SKM-1 treated with dmso at 0.1 percent for 144 hours (cell line): Measurements from ENCODE around the gene SUMF2.
"Not testable (repeated sequence)": the region's sequence is repeated elsewhere in the genome, so short reads cannot be mapped to it uniquely, and the experiment has no call there.

Source experiments
- DNase-seq: peaks from one replicate; lab custom pipeline; 2025; ENCODE audit not compliant: unreplicated experiment; lab: John Stamatoyannopoulos, UW

The SUMF2 gene

DNA sequence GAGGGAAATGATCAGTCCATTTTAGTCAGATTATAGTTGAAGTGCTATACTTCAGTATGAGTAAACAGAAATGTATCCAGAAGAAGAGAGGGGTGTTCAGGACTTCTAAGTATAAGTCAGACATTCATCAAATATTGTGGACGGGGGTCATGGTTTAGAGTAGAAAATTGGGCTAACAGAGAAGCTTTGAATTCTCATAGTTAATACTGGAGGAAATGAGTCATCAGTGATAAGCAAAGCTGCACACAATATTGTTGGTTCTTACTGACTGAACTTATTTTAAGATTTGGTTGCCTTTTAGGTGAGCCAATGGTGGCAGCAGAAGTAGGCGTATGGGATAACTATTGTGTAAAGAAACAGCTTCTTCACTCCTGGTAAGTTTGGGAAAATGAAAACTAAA, 1.7 kb upstream of the SUMF2 start:
- no peak for DNase-seq

DNA sequence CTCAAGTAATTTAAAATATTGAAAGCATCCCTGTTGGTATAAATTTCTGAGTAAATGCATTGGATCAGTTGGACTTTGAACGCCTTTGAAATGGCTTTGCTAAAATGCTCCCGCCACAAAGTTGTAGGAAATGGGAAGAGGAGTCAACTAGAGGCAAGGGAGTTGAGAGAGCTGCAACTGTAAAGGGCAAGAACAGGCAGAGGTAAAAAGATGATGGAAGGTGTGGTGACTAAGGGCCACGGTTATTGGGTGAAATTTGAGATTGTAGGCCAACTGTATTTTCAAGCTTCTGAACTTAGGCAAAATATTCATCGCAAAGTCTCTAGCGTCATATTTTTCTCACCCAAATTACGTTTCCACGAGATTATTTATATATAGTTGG, 595 bp upstream of the SUMF2 start:
- no peak for DNase-seq

DNA sequence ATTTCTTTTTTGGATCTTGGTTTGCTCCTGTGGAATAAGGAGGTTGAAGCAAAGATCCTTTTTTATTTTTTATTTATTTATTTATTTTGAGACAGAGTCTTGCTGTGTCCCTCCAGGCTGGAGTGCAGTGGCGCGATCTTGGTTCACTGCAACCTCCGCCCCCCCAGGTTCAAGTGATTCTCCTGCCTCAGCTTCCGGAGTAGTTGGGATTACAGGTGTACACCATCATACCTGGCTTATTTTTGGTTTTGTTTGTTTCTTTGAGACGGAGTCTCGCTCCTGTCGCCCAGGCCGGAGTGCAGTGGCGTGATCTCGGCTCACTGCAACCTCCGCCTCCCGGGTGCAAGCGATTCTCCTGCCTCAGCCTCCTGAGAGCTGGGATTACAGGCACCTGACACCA, 2.3 kb downstream of the SUMF2 start:
- DNase-seq = not testable (repeated sequence)

DNA sequence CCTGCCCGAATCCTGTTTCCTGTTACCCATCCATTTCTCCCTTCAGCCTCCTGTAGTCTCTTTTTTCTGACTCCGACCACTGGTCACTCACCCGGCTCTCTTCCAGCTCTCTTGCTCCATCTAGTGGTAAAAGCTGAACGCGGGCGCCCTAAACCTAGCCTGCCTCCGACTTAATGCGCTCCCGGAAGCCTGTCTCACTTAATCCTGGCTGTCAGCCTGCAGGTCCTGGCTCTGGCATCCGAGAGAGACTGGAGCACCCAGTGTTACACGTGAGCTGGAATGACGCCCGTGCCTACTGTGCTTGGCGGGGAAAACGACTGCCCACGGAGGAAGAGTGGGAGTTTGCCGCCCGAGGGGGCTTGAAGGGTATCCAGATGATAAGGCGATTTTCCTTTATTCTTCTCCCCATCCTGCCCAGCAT, 10.3 kb downstream of the SUMF2 start:
- peak; percentile 68 for DNase-seq

DNA sequence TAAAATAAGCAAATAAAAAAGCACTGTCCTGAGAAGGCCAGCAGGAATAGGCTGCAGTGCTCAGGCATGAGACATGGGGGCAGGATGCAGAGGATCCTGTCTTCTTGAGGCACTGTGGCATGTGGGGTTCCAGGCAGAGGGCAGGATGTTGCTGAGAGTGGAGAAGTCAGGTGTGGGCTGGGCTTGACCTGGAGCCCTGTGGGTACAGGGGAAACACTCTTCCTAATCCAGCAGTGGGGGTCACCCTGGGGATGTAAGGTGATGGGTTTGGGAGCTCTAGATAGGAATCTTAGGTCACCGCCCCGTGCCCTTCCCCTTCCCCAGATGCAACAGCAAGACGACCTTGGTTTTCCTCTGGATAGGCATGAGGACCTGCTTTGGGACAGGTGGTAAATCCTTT, 13.6 kb downstream of the SUMF2 start:
- no peak for DNase-seq

DNA sequence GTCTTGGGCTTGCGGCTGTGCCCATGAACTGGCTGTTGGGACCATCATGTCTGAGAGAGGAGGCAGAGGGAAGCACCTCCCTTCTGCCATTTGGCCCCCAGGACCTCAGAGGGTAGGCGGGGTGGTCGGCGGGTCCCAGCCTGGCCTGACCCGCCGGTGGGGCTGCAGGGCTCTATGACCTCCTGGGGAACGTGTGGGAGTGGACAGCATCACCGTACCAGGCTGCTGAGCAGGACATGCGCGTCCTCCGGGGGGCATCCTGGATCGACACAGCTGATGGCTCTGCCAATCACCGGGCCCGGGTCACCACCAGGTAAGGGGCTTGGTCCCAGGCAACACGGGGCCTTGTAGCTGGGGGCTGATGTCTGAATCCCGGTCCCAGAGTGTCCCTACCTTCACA, 14.1 kb downstream of the SUMF2 start:
- DNase-seq = no peak

DNA sequence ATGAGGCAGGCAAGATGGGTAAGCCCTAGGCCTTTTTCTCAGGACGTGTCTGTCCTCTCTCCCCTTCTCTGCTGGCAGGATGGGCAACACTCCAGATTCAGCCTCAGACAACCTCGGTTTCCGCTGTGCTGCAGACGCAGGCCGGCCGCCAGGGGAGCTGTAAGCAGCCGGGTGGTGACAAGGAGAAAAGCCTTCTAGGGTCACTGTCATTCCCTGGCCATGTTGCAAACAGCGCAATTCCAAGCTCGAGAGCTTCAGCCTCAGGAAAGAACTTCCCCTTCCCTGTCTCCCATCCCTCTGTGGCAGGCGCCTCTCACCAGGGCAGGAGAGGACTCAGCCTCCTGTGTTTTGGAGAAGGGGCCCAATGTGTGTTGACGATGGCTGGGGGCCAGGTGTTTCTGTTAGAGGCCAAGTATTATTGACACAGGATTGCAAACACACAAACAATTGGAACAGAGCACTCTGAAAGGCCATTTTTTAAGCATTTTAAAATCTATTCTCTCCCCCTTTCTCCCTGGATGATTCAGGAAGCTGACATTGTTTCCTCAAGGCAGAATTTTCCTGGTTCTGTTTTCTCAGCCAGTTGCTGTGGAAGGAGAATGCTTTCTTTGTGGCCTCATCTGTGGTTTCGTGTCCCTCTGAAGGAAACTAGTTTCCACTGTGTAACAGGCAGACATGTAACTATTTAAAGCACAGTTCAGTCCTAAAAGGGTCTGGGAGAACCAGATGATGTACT, 15.5 kb downstream of the SUMF2 start:
- DNase-seq = no peak

DNA sequence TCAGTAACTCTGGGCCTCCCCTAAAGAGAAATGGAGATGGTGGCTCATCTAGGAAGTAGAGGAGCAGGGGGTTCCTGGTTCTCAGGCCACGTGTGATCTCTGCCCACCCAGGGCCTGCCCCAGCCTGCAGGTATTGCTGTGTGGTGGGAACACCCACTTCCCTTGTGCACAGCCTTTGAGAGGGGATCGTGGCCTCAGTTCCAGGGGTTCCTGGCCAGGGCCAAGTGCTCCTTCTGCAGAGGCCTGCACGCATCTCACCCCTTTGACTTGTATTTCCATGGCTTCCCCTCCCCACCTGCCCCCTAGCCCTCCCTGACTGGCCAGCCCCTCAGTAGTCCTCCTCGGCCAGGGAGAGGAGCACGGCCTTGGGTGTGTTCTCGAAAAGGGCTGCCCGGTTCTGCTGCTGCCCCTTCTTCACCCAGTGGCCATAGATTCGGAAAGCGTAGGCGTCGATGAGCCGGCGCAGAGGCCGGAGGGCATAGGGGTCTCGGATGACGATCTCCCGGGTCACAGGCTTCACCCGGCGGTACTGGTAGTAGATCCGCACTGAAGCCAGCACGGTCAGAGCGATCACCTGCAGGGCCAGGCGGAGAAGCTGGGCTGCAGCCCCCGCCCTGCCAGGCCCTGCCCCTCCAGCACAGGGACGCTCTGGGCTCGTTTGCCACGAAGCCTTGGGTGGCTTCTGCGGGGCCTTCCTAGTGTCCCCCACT, 16.8 kb downstream of the SUMF2 start:
- not testable (repeated sequence) for DNase-seq

DNA sequence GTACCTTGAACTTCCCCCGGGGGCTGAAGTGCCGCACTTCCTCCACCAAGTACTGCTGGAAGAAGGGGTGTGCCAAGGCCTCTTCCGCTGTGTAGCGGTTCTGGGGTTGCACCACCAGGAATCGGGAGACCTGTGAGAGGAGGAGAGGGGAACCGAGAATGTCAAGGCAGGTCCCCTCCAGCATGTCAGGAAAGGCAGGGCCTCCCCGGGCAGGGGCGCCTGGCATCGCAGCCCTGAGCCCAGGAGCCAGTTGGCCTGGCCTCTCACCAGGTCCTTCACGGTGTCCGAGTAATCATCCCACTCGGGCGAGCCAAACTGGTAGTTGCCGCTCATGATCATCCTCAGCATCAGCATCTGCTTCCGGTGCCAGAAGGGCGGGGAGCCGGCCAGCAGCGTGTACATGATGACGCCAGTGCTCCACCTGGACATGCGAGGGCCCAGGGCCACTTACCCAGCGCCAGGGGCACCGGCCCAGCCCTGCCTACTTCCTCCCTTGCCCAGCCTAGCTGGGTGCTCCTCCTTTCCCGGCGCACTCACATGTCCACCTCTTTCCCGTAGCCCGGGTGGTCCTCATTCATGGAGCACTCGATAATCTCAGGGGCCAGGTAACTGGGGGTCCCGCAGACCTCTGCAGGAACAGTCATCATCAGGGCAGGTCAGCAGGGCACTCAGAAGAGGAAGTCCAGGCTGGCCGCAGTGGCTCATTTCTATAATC, 17.7 kb downstream of the SUMF2 start:
- DNase-seq = no peak

DNA sequence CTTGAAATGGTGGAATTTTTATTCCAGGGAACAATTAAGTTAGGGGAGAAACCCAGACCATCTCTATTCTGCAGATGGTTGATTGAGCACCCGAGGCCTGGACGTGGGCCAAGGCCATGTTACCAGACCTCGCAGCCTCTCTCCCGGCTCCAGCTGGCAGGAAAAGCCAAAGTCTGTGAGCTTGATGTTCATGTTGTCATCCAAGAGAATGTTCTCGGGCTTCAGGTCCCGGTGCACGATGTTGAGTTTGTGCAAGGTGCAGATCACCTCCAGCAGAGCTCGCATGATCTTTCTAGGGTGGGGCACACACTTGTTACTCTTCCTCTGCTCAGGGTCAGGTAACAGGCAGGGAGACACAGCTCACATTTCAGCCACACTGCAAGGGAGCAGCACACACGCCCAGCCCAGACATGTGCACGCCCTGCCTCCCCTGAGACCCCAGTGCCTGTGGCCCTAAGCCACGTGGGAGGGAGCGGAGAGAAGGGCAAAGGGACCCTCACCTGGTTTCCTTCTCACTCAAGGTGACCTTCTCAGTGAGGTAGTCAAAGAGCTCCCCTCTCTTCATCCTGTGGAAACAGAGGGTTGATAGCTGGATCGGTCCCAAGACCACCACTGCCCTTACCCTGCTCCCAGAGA, 19.2 kb downstream of the SUMF2 start:
- no peak for DNase-seq

DNA sequence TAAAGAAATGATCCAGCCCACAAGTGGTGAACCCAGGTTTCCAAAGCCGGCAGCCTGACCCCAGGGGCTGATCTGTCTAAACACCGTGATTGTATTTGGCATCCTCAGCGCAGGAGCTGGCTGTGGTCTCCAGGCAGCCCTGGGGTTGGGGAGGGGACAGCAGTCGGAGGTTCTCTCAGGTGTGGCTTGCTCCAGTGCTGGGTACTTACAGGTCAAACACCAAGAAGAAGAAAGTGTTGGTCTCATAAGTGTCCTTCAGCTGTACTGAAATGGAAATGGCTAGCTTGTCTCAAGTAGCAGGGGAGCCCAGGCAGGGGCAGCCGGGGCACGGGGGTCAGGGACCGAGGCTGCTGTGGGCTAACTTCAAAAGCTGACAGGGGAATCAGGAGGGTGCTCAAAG, 22.7 kb downstream of the SUMF2 start:
- DNase-seq = no peak

DNA sequence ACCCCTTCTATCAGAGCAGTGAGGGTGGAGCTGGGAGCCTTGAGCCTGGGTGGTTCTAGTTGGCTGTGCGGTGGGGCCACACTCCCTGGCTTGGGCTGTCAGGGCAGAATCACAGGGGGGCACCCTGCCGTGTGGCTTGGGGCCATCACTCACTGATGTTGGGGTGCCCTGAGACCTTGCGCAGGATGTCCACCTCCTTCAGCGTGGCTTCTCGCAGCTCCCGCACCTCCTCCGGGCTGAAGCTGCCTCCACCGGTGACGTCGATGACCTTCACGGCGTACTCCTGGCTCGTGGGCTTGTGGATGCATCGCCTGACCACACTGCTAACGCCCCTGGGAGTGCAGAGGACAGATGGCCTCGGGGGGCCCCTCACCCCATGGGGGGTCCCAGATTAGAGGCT, 23.4 kb downstream of the SUMF2 start:
- no peak for DNase-seq

DNA sequence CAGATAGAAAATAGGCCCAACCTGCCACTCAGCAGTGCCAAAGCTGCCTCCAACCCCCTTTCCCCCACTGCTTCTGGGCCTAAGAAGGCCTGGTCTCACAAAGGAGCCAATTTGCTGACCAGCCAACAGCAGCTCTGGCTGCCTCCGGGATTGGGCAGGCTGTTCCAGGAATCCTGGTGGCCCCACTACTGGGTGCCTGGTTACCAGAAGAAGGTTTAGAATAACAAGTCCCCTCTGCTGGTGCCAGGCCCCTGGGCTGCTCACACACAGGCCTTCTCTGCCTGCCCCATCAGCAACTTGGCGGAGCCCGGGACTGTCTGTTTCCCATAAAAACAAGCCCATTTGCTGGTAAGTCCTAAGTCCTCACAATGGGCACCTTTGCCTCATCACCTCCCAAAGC, 27.5 kb downstream of the SUMF2 start:
- DNase-seq = no peak

DNA sequence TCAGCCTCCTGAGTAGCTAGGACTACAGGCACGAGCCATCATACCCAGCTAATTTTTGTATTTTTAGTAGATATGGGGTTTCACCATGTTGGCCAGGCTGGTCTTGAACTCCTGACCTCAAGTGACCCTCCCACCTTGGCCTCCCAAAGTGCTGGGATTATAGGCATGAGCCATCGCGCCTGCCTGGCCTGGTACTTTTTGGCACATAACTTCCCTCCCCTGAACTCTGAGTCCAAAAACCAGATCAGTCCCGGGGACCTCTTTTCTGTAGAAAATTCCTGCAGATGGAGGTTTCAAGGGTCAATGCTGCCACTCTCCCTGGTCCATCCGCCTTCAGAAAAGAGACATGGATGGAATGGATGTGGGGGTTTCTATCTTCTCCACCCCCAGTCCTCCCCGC, 28.3 kb downstream of the SUMF2 start:
- not testable (repeated sequence) for DNase-seq

DNA sequence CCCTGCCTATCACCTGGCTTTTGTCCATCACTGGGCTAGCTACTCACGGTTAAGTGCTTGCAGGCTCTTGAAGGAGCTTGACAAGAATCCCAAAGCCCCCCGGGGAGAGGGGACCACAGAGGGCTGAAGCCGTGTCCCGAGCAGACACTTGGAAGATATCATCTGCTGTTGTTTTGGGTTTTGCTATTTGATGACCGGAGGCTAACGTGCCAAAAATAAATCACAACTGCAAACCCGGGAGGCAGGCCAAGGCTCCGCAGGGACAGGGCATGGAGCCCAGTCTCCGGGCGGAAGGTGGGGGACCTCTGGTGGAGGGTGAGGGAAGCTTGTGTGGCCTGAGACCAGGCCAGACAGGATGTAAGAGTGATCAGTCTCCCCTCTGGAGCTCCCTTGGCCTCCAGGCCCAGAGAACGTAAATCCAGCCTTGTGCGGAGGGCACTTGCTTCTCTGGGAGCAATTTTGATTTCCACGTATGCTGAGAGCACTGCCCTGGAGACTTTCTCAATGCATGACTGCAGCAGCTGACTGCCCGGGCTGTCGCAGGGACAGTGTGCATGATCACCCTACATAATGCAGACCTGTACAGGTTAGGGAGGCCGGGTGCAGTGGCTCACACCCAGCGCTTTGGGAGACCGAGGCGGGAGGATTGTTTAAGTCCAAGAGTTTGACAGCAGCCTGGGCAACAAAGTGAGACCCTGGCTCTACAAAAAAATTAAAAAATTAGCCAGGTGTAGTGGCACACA, 28.9 kb downstream of the SUMF2 start, which contains the start of gene PHKG1:
Gene PHKG1 (minus strand): TSS at position 164 of the 743 bp plus-strand sequence. CDS start 4,011 bp downstream, outside the sequence.
- DNase-seq = no peak

DNA sequence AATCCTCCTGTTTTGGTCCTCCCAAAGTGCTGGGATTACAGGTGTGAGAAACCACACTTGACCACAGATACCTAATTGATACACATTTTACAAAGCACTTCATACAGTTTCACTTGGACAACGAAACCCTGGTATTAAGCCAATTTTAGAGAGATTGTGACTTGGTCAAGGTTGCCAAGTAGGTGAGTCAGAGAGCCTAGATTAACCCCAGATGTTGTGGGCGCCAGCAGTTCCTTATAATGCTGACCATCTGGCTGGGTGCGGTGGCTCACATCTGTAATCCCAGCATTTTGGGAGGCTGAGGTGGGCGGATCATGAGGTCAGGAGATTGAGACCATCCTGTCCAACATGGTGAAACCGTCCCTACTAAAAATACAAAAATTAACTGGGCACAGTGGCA, 33.6 kb downstream of the SUMF2 start:
- DNase-seq = no peak

DNA sequence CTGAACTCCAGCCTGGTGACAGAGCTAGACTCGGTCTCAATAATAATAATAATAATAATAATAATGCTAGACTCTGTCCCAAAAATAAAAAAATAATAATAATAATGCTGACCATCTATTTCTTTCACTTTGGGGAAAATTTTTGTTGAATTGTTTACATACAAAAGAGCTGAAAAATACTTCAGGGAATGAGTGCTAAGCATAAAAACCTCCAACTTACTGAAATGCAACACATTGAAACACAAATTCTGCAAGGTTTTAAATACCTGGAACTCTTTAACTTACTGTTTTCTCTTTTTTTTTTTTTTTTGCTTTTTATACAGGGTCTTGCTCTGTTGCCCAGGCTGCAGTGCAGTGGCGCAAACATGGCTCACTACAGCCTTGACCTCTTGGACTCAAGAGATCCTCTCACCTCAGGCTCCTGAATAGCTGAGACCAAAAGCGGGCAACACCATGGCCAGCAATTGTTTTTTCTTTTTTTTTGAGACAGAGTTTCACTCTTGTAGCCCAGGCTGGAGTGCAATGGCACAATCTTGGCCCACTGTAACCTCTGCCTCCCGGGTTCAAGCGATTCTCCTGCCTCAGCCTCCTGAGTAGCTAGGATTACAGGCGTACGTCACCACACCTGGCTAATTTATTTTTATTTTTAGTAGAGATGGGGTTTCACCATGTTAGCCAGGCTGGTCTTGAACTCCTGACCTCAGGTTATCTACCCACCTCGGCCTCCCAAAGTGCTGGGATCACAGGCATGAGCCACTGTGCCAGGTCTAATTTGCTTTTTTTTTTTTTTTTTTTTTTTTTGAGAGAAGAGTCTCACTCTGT, 34.3 kb downstream of the SUMF2 start:
- not testable (repeated sequence) for DNase-seq

DNA sequence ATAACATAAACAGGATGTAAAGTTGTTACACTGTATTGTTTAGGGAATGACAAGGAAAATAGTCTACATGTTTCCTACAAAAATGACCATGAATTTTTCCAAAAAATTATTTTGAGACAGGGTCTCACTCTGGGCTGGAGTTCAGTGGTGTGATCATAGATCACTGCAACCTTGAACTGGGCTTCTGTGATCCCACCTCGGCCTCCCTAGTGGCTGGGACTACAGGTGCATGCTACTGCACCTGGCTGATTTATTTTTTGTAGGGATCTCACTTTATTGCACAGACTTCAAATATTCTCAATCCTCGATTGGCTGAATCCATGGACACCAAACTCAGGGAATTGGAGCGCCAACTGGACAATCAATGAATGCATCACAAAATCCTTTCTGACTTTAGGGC, 35.6 kb downstream of the SUMF2 start:
- no peak for DNase-seq

DNA sequence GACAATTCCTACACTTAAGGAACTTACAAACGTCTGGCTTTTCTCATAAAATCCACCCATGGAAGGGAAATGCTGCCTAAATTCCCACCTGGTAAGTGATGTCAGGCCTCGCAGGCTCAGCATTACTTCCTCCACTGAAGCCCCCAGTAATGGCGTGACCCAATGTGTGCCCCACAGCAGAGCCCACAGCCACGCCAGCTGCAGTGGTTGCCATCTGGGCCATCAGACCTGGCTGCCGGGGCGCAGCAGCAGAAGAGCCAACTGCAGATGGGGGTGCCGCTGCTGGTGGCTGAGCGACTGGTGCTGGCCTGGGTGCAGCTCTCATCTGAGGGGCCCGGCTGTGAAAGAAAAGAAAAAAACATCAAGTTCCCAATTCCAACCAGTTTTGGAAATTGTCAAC, 40.1 kb downstream of the SUMF2 start:
- not testable (repeated sequence) for DNase-seq

DNA sequence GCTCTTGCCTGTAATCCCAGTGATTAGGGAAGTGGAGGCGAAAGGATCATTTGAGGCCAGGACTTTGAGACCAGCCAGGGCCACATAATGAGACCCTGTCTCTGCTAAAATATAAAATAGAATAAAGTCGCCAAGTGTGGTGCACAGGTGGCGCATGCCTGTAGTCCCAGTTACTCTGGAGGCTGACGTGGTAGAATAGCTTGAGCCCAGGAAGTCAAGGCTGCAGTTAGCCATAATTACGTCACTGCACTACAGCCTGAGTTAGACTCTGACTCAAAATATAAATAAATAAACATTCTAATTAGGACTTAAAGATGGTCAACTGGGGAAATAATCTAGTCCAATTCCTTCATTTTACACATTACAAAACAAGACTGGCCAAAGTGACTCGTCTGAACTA, 41.4 kb downstream of the SUMF2 start:
- DNase-seq = peak; percentile 3
